NCI-H2107 treated with DMSO at 0.1 percent for 48 hours (cell line): ENCODE data around the gene ADAMTS13.

Experiments used
- DNase-seq: peaks from one replicate; lab custom pipeline; 2025; ENCODE audit not compliant: unreplicated experiment; lab: John Stamatoyannopoulos, UW

The ADAMTS13 gene

DNA sequence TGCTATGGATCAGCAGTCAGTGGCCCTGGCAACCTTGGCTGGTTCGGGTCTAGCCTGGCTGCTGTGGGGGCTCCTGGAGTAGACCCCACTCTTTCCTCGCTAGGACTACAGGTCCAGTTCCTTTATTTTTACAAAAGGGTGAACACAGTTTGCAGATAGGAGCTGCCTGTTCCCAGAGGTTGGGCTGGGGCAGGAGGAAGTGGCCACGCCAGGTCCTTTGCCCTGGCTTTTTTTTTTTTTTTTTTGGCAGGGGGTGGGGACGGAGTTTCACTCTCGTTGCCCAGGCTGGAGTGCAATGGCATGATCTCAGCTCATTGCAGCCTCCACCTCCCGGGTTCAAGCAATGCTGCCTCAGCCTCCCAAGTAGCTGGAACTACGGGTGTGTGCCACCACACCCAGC, 48.8 kb downstream of the ADAMTS13 start:
- no peak for DNase-seq

DNA sequence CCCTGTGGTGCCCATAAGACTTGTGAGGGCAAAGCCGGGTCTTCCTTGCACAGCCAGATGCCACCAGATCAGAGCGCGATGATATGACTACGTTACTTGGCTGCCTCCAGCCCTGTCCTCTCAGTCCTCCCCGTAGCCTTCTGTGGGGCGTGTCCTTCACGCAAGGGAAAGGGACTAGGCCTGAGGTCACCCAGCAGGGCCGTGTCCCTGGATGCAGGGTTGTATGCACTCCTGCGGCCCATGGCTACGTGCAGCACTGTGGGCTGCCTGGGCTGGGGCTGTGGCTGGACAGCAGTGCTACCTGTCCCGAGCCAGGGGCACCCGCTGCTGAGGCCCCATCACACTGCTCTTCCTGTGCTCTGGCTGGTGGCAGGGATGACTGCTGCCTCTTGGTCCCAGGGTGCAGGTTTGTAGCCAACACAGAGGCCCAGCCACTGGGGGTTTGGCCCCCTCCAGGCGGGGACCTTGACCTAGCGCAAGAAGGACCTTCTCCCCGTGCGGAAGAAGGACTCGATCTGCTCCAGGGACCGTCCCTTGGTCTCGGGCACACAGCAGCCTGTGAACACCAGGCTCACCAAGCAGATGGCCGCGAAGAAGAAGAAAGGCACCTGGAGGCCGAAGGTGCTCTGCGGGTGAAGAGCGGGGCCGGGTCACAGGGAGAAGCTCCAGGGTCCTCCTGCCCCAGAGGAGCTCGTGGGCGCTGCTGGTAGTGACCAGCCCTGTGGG, 49.5 kb downstream of the ADAMTS13 start:
- DNase-seq = no peak

DNA sequence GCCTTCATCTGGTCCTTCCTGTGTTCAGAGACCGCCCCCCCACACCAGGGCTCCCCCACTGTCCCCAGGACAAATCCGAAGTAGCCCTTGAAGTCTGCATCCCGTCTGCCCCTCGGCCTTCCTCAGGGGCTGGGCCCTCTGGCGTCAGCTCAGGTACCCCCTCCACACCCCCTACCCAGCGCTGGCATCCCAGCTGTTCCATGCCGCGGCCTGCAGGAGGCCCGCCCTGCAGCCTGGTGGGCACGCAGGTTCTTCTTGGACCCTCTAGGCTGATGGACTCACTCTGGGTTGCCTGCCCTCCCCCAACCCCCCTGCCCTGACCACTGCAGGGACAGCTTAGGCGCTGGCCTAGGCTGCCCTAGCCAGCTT, 50.1 kb downstream of the ADAMTS13 start:
- no peak for DNase-seq

DNA sequence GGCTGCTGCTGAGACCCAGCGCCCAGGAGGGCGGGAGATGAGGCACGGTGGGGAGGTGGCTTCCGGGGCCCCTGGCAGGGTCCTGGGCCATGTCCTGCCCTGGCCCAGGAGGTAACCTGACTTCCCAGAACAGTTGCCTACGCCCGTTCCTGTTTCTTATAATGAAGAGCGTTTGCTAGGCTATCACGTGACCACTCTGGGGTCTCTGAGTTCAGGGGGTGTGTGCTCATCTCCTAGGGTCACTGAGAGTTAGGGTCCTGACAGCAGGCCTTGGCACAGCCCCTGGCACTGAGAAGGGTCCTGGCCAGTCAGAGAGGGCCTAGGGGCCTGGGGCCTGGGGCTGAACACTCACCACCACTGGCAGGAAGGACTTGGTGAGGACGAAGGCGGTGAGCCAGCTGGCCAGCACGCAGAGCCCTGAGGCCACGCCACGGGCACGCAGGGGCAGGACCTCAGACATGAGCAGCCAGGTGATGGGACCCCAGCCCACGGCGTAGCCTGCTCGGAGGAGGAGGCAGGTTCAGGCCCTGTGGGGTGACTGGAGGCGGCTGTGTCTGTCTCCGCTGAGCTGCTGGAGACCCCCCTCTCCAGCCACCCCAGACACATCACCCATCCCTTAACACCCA, 50.7 kb downstream of the ADAMTS13 start:
- no peak for DNase-seq

DNA sequence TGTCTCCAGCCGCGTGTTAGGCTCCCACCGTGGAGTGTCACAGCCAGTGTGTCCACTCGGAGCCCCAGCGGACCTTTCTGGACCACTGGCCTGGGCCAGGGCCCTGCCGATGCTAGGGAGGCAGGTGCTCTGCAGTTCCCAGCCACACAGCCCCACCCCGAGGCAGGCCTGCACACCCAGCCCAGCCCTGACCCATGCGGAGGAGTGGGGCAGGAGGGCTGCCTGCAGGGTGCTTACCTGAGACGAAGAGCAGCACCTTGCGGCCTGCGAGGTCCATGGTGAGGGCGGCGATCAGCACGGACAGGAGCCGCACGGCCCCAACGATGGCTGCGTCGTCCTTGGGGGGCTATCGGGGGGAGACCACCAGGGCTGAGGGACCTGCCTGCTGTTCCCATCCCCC, 51.6 kb downstream of the ADAMTS13 start:
- no peak for DNase-seq

DNA sequence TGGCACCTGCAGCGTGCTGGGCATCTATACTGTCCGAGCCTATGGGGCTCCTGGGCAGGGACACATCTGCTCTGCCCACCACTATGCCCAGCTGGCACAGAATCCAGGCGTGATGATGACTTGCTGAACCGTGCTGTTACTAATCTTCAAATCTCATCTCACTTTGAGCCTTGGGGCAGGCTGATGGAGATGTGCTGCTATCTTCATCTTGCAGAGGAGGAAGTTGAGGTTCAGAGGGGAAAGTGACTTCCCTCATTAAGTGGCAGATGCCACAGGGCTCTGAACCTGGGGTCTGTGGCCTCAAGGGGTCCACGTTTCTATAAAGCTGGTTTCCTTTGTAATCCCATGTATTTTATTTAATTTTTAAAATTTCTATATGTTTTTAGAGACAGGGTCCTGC, 52.0 kb downstream of the ADAMTS13 start:
- no peak for DNase-seq

DNA sequence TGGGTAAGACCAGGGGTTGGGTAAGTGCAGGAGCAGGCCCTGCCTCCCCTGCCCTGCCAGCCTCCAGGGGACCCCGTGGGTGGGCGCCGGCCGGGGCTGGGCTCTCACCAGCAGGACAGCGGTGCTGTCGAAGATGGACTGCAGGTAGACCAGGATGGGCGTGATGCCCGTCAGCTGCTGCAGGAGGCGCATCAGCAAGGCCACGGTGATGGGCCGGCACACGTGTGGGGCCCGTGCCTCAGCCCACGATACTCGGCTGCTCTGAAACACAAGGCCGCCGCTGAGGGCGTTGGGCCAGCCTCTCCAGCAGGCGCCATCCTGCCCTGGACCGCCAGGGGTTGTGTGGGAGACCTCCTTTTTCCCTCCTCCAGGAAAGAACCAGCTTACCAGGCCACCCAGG, 52.7 kb downstream of the ADAMTS13 start:
- no peak for DNase-seq

DNA sequence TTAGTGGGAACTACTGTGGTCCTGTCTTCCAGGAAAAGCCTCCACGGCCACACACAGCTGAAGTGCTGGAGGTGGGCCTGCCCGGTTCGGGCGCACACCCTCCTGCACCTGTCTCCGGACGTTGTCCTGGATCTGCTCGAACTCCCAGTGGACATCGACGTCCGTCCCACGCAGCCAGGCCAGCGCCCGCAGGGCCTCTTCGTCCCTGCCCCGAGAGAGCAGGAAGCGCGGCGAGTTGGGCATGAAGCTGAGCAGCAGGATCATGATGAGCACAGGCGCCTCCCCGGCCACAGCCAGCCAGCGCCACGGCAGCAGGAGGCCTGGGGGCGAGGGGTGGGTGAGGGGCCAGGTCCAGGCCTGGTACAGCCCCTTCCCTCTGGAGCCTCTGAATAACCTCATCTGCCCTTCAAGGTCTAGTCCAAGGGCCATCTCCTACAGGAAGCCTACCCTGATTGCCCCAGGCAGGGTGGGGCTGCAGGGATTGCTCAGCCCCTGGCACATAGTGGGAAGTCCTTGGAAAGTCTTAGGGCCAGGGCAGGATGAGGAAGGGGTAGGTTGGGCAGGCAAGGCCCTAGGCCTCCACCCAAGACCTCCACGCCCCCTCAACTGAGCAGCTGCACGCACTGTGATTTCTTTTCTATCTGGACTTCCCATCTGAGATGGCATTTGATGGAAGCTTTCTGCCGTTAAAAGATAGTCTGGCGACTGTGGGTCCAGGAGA, 53.3 kb downstream of the ADAMTS13 start:
- no peak for DNase-seq

DNA sequence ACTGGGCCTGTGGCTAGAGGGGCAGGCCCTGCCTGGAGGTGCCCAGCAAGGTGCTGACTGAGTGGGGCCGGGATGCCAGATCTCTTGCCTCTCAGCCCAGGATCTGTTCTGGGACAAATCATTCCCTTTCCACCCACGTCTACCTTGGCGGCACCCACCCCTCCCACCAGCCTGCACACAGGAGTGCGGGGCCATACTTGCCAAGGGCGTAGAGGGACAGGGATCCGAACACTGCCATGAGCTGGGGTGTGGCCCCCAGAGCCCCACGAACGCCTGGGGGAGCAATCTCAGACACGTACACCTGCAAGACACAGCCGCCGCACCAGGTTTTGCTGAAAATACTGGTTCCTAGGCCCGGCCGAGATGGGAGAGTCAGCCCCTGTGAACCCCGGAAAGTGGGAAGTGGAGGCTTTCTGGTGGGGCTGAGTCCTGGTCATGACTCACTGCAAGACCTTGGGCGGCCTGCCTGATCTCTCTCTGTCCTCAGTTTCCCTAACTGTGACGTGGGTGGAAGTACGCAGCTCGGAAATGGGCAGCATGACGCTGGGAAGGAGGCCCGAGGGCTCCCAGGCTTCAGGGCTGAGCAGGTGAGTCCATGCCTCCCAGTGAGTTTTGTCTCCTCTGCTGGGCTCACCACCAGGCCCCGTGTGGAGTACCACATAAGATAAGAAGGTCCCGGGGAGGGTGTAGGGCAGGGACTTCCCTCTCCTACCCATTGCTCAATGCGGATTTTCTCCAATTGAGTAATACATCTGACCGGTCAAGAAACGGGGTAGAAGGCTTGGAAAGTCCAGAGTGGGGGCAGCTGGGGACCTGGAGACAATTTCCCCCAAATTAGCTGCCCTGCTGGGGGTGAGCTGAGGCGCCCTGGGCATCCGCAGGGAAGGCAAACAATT, 54.1 kb downstream of the ADAMTS13 start:
- no peak for DNase-seq

DNA sequence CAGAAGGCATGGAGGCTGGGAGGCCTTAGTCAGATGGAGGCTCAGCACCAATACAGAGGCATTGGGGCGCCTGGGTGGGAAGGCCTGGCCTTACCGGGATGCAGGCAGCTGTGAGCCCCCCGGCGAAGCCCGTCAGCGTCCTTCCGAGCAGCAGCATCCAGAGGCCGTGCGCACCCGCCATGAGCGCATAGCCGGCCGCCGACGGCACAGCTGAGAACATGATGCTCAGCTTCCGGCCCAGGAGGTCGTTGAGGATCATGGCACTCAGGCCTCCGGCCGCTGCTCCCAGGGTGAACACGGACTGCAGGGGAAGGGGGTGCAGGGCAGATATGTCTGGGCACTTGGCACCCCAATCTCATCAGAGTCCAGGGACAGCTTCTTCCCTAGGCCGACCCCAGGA, 54.8 kb downstream of the ADAMTS13 start:
- DNase-seq = no peak

DNA sequence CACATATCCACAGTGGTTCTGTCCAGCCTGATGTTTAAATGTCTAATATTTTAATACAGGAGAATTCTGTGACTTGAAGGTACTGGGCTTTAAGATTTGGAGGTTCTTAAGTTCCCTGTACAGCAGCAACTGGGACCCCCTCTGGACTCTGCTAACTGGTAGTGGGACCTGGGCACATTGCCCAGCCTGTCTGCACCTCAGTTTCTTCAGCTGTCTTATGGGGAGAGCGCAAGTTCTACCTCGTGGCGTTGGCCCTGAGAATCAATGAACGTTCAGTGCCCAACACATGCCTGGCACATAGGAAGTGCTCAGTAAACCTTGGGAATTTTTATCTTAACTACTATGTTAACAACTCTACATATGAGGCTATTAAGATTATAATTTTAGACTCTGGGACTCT, 55.3 kb downstream of the ADAMTS13 start:
- no peak for DNase-seq

DNA sequence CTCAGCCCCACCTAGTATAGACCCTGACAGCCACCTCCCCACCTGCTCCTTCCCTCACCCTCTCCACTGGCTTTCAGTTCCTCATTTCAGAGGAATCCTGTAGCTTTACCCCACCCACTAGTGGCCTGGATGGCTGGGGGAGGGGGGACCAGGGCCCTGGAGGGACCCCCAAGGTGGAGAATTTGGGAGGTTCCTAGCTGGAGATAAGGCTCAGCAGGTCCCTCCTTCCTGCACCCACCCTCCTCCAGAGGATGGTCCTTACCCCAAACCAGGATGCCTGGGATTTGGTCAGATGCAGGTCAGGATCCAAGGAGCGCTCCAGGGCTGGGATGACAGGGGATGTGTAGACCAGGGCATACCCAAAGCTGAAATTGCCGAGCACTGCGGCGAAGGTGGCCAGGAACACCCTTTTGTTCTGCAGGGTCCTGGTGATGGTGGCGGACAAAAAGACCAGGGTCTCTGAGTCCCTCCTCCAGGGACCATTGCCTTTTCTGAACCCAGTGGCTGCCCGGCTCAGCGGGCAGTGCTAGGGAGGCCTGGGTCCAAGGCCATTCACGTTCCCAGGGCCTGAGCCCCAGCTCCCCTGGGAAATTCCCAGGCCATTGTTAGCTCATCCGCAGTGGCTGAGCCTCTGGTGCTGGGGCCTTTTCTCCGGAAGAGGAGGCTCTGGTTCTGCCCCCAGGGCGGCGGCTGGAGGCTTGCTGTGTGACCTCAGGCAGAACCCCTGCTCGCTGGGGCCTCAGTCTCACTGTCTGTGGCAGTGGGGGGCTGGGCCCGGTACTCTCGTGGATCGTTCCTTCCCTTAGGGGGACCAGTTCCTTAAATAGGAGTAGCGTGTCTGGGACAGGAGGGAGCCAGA, 56.1 kb downstream of the ADAMTS13 start:
- DNase-seq = no peak

DNA sequence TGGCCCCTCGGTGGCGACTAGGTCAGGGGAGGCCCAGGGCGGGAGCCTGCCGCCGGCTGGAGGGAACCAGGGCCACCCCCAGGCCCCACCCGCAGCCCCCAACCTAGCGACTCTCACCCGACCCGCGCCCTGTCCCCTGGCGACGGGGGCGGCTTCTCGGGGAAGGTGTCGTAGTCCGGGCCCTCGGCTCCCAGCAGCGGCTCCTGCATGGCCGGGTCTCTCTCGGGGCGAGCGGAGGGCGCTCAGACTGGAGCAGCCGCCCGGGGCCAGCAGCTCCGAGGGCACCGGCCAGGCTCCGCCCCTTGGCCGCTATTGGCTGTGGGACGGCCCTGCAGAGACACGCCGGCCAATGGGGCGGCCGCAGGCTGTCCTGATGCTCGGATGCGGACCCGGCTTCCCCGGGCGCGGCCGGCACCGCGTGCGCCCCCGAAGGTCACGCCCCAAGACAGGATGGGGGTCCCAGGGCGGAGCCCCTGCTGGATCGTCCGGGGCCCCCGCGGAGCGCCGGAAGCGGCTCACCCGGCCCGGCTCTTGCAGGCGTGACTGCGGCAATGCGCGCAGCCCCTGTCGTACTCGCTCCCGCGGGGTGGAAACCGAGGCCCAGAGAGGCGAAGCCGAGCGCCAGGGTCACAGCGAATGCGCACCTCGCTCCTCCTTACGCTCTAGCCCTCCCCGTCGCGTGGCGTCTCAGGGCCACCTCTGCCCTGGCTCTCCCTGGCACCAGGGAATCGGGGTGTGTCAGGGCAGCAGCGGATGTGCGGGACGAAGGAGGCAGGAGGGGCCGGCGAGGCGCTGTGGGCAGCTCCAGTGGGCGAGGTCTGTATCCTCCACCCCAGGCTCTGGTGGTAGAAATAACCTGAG, 56.9 kb downstream of the ADAMTS13 start, which contains the start of gene SLC2A6:
Gene SLC2A6 (minus strand): TSS at position 249 of the 861 bp plus-strand sequence. CDS start 40 bp downstream, at position 209.
- DNase-seq = peak; percentile 34

DNA sequence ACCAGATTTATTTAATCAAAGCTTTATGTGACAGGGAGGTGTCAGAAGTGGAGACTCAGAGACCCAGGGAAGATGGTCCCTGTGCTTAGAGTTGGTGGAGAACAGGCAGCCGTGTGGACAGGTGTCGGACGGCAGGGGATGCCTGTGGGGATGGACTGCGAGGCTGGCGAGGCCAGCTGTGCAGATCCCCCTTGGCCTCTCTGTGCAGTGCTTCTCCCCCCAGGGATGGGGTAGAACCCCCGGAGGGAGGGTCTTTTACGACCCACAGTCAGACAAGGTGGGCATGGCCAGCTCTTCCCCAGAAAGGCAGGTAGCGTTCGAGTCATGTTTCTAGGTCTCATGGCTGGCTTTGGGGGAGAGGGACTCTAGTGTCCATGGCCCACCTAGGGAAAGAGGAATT, 61.4 kb downstream of the ADAMTS13 start:
- no peak for DNase-seq

DNA sequence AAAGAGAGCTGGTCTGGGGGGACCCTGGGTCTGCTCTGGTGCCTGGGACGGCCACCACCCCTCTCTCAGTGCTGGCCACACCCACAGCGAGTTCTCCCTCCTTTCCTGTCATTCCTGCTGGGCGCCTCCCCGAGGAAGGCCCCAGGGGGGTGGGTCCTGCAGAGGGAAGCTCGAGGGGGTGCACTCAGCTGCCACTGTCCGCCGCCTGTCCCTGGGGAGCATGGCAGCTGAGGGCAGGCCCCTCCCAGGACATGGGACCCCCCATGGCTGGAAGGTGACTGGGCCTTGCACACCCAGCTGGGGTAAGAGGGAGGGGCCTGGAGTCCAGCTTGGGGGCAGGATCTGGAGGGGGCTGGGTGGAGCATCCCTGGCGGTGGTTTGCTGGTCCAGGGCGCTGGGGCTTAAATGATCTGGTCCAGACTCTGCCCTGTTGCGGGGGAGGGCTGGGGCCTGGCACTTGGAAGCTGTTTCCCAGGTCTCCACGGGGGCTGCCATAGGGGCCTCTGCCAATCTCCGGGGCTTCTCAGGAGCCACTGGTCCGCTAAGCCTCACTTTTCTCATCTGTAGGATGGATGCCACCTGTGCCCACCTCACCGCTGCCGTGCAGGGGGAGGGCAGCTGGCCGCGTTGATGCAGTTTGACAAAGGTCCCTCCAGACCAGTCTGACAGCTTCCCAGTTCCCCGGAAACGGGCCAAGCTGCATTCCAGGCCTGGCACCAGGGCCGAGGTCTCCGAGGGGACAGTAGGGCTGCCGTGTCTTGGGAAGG, 62.7 kb downstream of the ADAMTS13 start:
- no peak for DNase-seq

DNA sequence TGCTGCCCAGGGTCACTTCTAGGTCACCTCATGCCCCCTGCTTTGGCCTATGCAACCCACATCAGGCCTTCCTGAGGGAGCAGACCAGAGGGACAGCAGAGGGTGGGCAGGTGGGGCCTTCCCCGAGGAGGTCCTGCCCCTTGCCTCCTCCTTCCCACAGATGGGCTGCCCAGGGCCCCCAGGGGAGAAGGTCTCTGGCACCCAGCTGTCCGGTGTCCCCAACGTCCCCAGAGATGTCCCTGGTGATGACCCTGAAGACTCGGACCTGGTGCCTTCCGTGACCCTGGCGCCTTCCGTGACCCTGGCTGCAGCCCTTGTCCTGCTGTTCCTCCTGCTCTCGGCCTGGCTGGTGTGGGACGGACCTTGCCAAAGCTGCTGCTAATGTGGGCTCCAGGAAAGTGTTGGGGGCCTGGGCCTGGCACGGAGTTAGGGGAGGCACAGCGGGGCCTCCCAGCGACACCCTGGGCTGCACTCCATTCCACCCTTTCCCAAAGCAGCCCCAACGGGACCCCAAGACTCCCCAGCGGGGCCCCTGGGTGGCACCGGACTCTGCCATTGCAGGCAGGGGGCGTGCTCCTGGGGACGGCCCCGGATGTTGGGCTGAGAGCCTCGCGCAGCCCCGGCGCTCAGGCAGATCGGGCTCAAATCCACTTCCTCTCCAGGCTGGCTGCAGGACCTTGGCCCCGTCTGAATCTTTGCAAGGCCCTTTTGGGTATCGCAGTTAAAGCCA, 63.5 kb downstream of the ADAMTS13 start:
- no peak for DNase-seq

DNA sequence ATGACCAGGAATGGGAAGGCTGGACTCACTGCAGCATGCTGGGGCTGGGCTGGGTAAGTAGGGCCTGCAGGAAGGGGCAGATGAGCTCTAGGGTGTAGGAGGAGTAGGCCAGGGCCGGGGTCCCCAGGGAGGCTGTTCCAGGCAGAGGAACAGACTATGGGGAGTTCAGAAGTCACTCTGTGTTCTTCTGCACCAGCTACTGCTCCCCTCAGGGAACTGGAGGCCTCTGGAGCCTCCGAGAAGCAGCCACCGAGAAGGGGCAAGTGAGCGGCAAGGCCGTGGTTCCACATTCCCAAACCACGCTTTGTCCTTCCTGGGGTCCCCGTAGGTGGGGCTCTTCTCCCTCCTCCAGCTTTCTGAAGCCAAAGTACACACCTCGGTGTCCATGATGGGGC, 65.2 kb downstream of the ADAMTS13 start:
- DNase-seq = no peak

DNA sequence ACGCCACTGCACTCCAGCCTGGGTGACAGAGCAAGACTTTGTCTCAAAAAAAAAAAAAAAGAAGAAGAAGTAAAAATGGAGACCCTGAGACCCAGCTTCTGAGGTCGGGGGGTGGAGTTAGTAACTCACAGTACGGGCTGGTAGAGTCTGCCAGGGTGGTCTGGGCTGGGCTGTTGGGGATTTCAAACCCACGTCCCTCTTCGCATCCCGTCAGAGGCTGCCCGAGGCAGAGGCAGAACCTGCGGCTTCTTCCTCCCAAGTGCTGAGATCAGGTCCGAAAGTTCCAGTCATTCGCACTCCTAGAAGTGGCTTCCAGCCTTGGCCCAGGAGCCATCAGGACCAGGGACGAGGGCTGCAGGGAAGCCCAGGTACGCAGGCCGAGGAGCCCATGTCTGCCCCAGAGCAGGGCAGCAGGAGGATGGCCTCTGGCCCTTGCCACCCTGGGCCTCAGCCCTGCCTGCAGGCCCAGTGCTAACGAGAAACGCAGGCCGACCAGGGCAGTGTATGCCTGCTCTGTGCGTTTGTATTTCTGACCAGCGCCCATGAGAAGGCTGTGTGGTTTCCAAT, 66.6 kb downstream of the ADAMTS13 start:
- DNase-seq = no peak
